Measurements from ENCODE around the gene MRPL49.

GRCh38 chr11:65116370-65117205 lies 5.5 kb upstream of the MRPL49 start:
- TF ChIP-seq CTCF (conservative IDR thresholded peaks at IDR 0.05 in 1 of 2, IDR thresholded peaks at IDR 0.05 in 1 of 2; ENCODE audit: extremely low read depth in 1 of 2, insufficient read depth in 1 of 2, low read depth in 1 of 2, low read length in 2 of 2) (no peak), EZH2 (IDR thresholded peaks at IDR 0.05; ENCODE audit: borderline replicate concordance, low read length) (no peak)
